OCI-LY3 (cell line): ENCODE results near the gene PSMD5.

Experiments used
- H2AFZ ChIP-seq: fragments of 200-600, 300-600 bp; shearing (Covaris generic); 2 replicates; pipeline ENCODE4 v1.6.0; 2014; ENCODE audit warnings: antibody characterized with exemption, low read depth, low read length
- H3K27ac ChIP-seq: fragments of 200-600, 300-600 bp; sonication (generic); 2 replicates; pipeline ENCODE4 v1.5.1; 2014; ENCODE audit warnings: mild to moderate bottlenecking, low read length, moderate library complexity, mixed read lengths
- H3K27me3 ChIP-seq: fragments of 200-600, 300-600 bp; sonication (generic); 2 replicates; pipeline ENCODE4 v1.6.1; 2014; ENCODE audit warnings: low read depth, low read length, mixed read lengths
- H3K36me3 ChIP-seq: fragments of 200-600, 300-600 bp; sonication (generic); replicated peaks from 2 replicates; pipeline ENCODE3; 2014; ENCODE audit warnings: low read depth, low read length, mixed read lengths
- H3K4me1 ChIP-seq: fragments of 300-600, 200-600 bp; sonication (generic); 2 replicates; pipeline ENCODE4 v1.6.1; 2014; ENCODE audit warnings: low read length, mixed read lengths
- H3K4me2 ChIP-seq: fragments of 200-600, 300-600 bp; sonication (generic); 2 replicates; pipeline ENCODE4 v1.6.1; 2014; ENCODE audit warnings: low read length, mixed read lengths
- H3K4me3 ChIP-seq: fragments of 300-600, 200-600 bp; sonication (generic); 2 replicates; pipeline ENCODE4 v1.5.1; 2014; ENCODE audit warnings: antibody characterized with exemption, mild to moderate bottlenecking, low read length, moderate library complexity
- H3K79me2 ChIP-seq: fragments of 300-600, 200-600 bp; shearing (Covaris generic); 2 replicates; pipeline ENCODE4 v1.6.1; 2014; ENCODE audit warnings: mild to moderate bottlenecking, low read length, mixed read lengths
- H3K9ac ChIP-seq: fragments of 300-600, 200-600 bp; shearing (Covaris generic); 2 replicates; pipeline ENCODE4 v1.6.0; 2014; ENCODE audit warnings: mild to moderate bottlenecking, low read length, moderate library complexity
- H3K9me3 ChIP-seq: fragments of 200-600, 300-600 bp; shearing (Covaris generic); 2 replicates; pipeline ENCODE4 v1.6.1; 2014; ENCODE audit warnings: low read length, mixed read lengths; ENCODE audit not compliant: insufficient read depth
- H4K20me1 ChIP-seq: fragments of 200-600, 300-600 bp; sonication (generic); 2 replicates; pipeline ENCODE4 v1.6.1; 2016; ENCODE audit warnings: low read length, mixed read lengths; ENCODE audit not compliant: insufficient read depth
- CTCF ChIP-seq: fragments of 200-600, 300-600 bp; sonication (generic); IDR thresholded peaks from 2 replicates; pipeline ENCODE4 v1.5.1; 2014; ENCODE audit warnings: antibody characterized with exemption, low read length, low read depth
- EZH2phosphoT487 ChIP-seq: fragments of 200-600 bp; shearing (Covaris generic); IDR thresholded peaks from 2 replicates; pipeline ENCODE4 v1.6.1; 2018; ENCODE audit warnings: antibody characterized with exemption, mixed run types, low read depth

PSMD5 gene

DNA sequence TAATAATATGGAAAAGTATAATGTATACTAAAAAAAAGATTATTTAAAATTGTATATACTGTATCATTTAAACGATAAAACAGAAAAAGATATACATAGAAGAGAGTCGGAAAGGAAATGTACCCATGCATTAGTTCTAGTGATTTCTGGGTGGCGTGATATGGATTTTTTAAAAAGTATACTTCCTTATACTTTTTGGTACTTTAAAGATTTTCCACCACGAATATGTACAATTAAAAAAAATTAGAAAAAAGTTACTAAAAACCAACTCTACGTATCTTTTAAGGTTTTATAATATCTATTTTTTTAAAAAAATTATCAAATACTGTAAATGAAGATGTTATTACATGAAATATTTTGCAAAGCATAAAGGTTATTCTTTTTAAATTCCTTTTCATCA lies 22.0 kb upstream of the PSMD5 start:
- Histone ChIP-seq H2AFZ (no peak overlapping the region), H3K9ac (no peak overlapping the region), H3K27ac (no peak overlapping the region), H3K4me1 (peaks cover 11% of the 10 kb centered on the region), H3K27me3 (no peaks in the 10 kb centered on the region), H3K4me2 (no peak overlapping the region), H3K4me3 (no peak overlapping the region), H3K9me3 (no peaks in the 10 kb centered on the region), H3K36me3 (peaks cover 73% of the 10 kb centered on the region), H4K20me1 (no peaks in the 10 kb centered on the region), H3K79me2 (no peaks in the 10 kb centered on the region)
- TF ChIP-seq EZH2phosphoT487: no peak
- TF ChIP-seq CTCF: no peak

DNA sequence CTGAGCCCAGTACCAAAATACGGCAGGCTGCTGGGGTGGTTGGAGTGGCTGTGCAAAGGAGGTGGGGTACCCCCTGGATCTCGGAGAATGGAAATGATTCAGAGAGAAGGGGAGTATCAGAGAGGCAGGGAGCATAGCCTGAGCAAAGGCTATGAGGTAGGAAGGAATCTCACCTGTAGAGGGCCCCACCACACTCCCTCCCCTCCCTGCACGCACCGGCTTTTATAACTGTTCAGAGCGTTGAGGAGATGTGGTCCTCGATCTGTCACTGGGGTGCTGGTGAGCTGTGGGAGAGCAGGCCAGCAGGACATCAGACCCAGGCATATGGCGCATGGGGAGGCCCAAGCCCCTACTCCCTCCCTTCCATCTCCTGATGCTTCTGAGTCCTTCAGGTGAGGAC lies 21.1 kb upstream of the PSMD5 start:
- H2AFZ ChIP-seq: no peak overlapping the region
- peaks cover 72% of the 10 kb centered on the region for H3K36me3 ChIP-seq
- no peaks in the 10 kb centered on the region for H3K79me2 ChIP-seq
- no peak overlapping the region for H3K4me3 ChIP-seq
- no peaks in the 10 kb centered on the region for H3K9me3 ChIP-seq
- TF ChIP-seq EZH2phosphoT487 (no peak), CTCF (peak; percentile 9; the same call in 1 of the 2 replicates)
- H3K27ac ChIP-seq: no peak overlapping the region
- no peak overlapping the region for H3K9ac ChIP-seq
- H3K4me1 ChIP-seq: peaks cover 7% of the 10 kb centered on the region
- H3K27me3 ChIP-seq: no peaks in the 10 kb centered on the region
- H3K4me2 ChIP-seq: no peak overlapping the region
- H4K20me1 ChIP-seq: no peaks in the 10 kb centered on the region

DNA sequence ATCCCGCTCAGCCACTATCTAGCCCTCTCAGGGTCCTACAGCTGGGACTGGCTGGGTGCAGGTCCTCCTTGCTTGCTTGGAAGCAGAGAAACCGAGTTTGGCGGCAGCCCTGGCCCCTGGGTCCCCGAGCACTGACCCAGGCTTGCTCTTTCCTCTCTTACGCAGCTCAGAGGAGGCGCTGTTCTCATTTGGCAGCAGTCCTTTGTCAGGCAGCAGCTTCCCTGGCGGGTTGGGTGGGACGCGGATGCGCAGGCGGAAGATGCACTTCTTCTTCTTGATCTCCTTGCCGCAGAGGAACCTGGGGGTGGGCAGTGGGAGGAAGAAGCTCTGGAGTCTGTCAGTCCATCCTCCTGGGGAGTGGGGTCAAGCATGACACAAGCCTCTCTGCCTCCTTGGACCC lies 19.7 kb upstream of the PSMD5 start:
- Histone ChIP-seq H2AFZ (no peak overlapping the region), H3K27ac (no peak overlapping the region), H3K36me3 (peaks cover 75% of the 10 kb centered on the region), H3K9me3 (no peaks in the 10 kb centered on the region), H3K27me3 (no peaks in the 10 kb centered on the region), H4K20me1 (no peaks in the 10 kb centered on the region), H3K9ac (no peak overlapping the region), H3K4me2 (no peak overlapping the region), H3K4me1 (no peaks in the 10 kb centered on the region), H3K79me2 (no peaks in the 10 kb centered on the region), H3K4me3 (no peak overlapping the region)
- no peak for TF ChIP-seq EZH2phosphoT487
- TF ChIP-seq CTCF: no peak

GRCh38 chr9:120861935-120862334 lies 19.2 kb upstream of the PSMD5 start:
- Histone ChIP-seq H3K27me3 (no peaks in the 10 kb centered on the region), H3K79me2 (no peaks in the 10 kb centered on the region), H3K36me3 (peaks cover 75% of the 10 kb centered on the region), H3K9ac (no peak overlapping the region), H3K4me3 (no peak overlapping the region), H4K20me1 (no peaks in the 10 kb centered on the region), H3K4me1 (no peaks in the 10 kb centered on the region), H3K27ac (no peak overlapping the region), H2AFZ (no peak overlapping the region), H3K9me3 (no peaks in the 10 kb centered on the region), H3K4me2 (no peak overlapping the region)
- TF ChIP-seq EZH2phosphoT487: no peak
- TF ChIP-seq CTCF: no peak
